Esophagus squamous epithelium (tissue), 5 donors: ENCODE measurements around the gene NUP153. TPM values are rescaled to one million over a fixed set of nuclear protein-coding genes. Genes with fewer than 3 reads are reported as not detected.
"Not testable (repeated sequence)": the region's sequence is repeated elsewhere in the genome, so short reads cannot be mapped to it uniquely, and the experiment has no call there.

Experiments
- DNase-seq: peaks from one replicate; lab custom pipeline; 2025; lab: John Stamatoyannopoulos, UW
- H3K27ac ChIP-seq, 4 donors: fragments of 200-600 bp; sonication (generic); one replicate each; pipeline ENCODE4 v1.5.1; 2016 to 2019; ENCODE audit warnings: mild to moderate bottlenecking in 1 of 4
- H3K27me3 ChIP-seq, 4 donors: fragments of 200-600 bp; sonication (generic); 1 replicate in 3 of 4; 2 replicates in 1 of 4; pipeline versions ENCODE4 v1.5.1 to v1.6.0; 2017 to 2021; ENCODE audit warnings: antibody characterized with exemption in 1 of 4
- H3K36me3 ChIP-seq, 3 donors: fragments of 200-600 bp; sonication (generic); one replicate each; pipeline ENCODE4 v1.5.1; 2016 to 2019
- H3K4me1 ChIP-seq, 3 donors: fragments of 200-600 bp; sonication (generic); one replicate each; pipeline ENCODE4 v1.5.1; 2017 to 2019
- H3K4me3 ChIP-seq, 4 donors: fragments of 200-600 bp; sonication (generic); 1 replicate in 3 of 4; 2 replicates in 1 of 4; pipeline ENCODE4 v1.5.1; 2016 to 2019; ENCODE audit warnings: mild to moderate bottlenecking in 2 of 4, moderate library complexity in 1 of 4
- H3K9me3 ChIP-seq, 3 donors: fragments of 200-600 bp; sonication (generic); one replicate each; pipeline ENCODE4 v1.5.1; 2016 to 2019
- CTCF ChIP-seq, 6 experiments: fragments of 450-650 bp in 4 of 6; fragments of 200-600 bp in 2 of 6; sonication (generic) in 2 of 6; IDR thresholded peaks; one replicate each; pipeline ENCODE4 v1.5.1; 2016 to 2019; ENCODE audit warnings: antibody characterized with exemption in 6 of 6, mild to moderate bottlenecking in 4 of 6, moderate library complexity in 4 of 6
- POLR2A ChIP-seq, 4 donors: fragments of 450-650 bp; IDR thresholded peaks; one replicate each; pipeline ENCODE4 v1.6.1; 2017; ENCODE audit warnings: antibody characterized with exemption in 4 of 4, mild to moderate bottlenecking in 4 of 4, moderate library complexity in 3 of 4
- WGBS, 2 donors: methylation state at CpG; one replicate each; pipeline ENCODE4 v1.1.5; 2018; 5-methylcytosine and 5-hydroxymethylcytosine counted together
- intact Hi-C: fragments of 100-400 bp; cut with DNase I; formaldehyde crosslinking; loops from one replicate; pipeline ENCODE4 v1.15.0; 2022
- total RNA-seq, 4 donors: library from RNA; depleted of rRNA; stranded (reverse); fragments of >200 nt; gene quantifications; one replicate each; pipeline ENCODE4 v1.1.0, GENCODE V29; 2016
- donor health status: DM: yes; HTN: yes; CAD: no.

Gene NUP153
- total RNA-seq = 10 to 100 TPM; 27.7 to 49.4 (median 40.6) TPM

- 2% methylated on average over 11 to 13 of the region's 69 CpGs for WGBS, 2 donors
- peak within 1 kb of the TSS; percentile 97 to 100 (median 100) for H3K27ac ChIP-seq
- H3K36me3 ChIP-seq = no peaks in the 10 kb centered on the region
- peak in 3 of 4 donors; percentile 91 to 97 (median 96) for TF ChIP-seq POLR2A (IDR thresholded peaks at IDR 0.05)
- peak in 3 of 6 experiments; percentile 5 to 38 (median 16) for TF ChIP-seq CTCF (IDR thresholded peaks at IDR 0.05)
- intact Hi-C loops = no loop called here
- DNase-seq = peak; percentile 96
- H3K27me3 ChIP-seq = no peaks in the 10 kb centered on the region
- no peaks in the 10 kb centered on the region for H3K9me3 ChIP-seq
- H3K4me3 ChIP-seq = peak within 1 kb of the TSS; percentile 81 to 99 (median 88)
- H3K4me1 ChIP-seq = peaks cover 24 to 52% (median 25%) of the 10 kb centered on the region in 3 donors
Measured at GRCh38 chr6:17706580-17707370, at the start of gene NUP153. NUP153 (minus strand) TSS chr6:17706925; CDS start chr6:17706387, 538 bp downstream.

DNA sequence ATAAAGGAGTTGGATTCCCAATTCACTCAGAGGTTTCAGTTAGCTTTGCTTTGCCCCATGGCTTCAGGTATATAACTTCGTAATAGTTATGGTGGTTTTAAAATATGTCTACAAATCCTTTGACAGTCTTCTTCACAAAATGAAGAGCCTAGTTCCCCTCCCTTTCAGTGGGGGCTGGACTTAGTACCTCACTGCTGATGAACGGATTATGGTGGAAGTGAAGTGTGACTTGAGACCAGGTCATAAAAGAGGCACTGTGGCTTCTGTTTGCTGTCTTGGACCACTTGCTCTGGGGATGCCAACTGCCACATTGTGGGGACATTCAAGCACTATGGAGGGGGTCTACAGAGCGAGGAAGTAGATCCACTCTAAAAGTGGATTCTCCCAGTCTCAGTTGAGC is 47.5 kb upstream of the NUP153 start:
- peaks cover 0 to 9% (median 0%) of the 10 kb centered on the region in 3 donors for H3K36me3 ChIP-seq
- DNase-seq = no peak
- no peak overlapping the region for H3K27ac ChIP-seq
- no peak overlapping the region for H3K4me3 ChIP-seq
- intact Hi-C loops = no loop called here
- no peak for TF ChIP-seq CTCF (IDR thresholded peaks at IDR 0.05)
- TF ChIP-seq POLR2A (IDR thresholded peaks at IDR 0.05) = no peak
- H3K9me3 ChIP-seq = no peaks in the 10 kb centered on the region
- H3K4me1 ChIP-seq = no peaks in the 10 kb centered on the region
- 77 to 78% methylated on average over 3 of the region's 3 CpGs for WGBS, 2 donors
- no peaks in the 10 kb centered on the region for H3K27me3 ChIP-seq

DNA sequence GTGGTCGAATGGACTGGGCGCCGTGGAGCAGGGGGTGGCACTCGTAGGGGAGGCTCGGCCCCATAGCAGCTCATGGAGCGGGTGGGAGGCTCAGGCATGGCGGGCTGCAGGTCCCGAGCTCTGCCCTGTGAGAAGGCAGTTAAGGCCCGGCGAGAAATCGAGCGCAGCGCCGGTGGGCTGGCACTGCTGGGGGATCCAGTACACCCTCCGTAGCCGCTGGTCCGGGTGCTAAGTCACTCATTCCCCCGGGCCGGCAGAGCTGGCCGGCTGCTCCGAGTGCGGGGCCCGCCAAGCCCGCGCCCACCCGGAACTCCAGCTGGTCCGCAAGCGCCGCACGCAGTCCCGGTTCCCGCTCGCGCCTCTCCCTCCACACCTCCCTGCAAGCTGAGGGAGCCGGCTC is 38.6 kb upstream of the NUP153 start:
- H3K9me3 ChIP-seq, intact Hi-C loops, H3K27ac ChIP-seq, H3K4me3 ChIP-seq, DNase-seq, H3K36me3 ChIP-seq, H3K27me3 ChIP-seq: not testable (repeated sequence)
- H3K4me1 ChIP-seq = peaks cover 0 to 20% (median 12%) of the 10 kb centered on the region in 3 donors
- WGBS, 2 donors = 80 to 94% methylated on average over 2 to 6 of the region's 35 CpGs

- H3K27ac ChIP-seq, intact Hi-C loops: not testable (repeated sequence)
- WGBS, 2 donors = 91 to 93% methylated on average over 6 of the region's 13 CpGs
Measured at GRCh38 chr6:17744757-17745308, 38.1 kb upstream of the NUP153 start.

DNA sequence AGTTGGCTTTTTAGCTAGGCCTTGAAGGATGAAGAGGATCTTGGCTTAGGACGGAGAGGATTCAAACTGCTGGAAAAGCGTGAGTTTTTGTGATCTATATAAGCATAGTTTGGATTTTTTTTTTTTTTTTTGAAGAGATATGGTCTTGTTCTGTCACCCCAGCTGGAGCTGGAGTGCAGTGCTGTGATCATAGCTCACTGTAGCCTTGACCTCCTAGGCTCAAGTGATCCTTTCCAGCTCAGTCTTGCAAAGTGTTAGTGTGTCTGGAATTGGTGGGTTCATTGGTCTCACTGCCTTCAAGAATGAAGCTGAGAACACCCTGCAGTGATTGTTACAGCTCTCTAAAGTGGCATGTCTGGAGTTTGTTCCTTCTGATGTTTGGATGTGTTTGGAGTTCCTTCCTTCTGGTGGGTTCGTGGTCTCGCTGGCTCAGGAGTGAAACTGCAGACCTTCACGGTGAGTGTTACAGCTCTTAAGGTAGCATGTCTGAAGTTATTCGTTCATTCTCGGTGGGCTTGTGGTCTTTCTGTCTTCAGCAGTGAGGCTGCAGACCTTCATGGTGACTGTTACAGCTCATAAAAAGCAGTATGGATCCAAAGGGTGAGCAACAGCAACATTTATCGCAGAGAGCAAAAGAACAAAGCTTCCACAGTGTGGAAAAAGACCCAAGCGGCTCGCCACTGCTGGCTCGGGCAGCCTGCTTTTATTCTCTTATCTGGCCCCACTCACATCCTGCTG is 37.5 kb upstream of the NUP153 start:
- H3K4me1 ChIP-seq = peaks cover 0 to 21% (median 12%) of the 10 kb centered on the region in 3 donors
- DNase-seq = no peak
- H3K36me3 ChIP-seq = no peaks in the 10 kb centered on the region
- WGBS, 2 donors = 72 to 75% methylated on average over 9 to 11 of the region's 11 CpGs
- TF ChIP-seq POLR2A (IDR thresholded peaks at IDR 0.05) (no peak), CTCF (IDR thresholded peaks at IDR 0.05) (no peak)
- H3K27ac ChIP-seq = no peak overlapping the region
- no peak overlapping the region for H3K4me3 ChIP-seq
- H3K9me3 ChIP-seq = no peaks in the 10 kb centered on the region
- no peaks in the 10 kb centered on the region for H3K27me3 ChIP-seq
- intact Hi-C loops = no loop called here

More at GRCh38 chr6:17744757-17745308, 38.1 kb upstream of the NUP153 start:
- not testable (repeated sequence) for H3K36me3 ChIP-seq, H3K4me3 ChIP-seq, DNase-seq, H3K27me3 ChIP-seq, H3K9me3 ChIP-seq
- peaks cover 0 to 21% (median 12%) of the 10 kb centered on the region in 3 donors for H3K4me1 ChIP-seq
